Spinal cord (tissue), 10 donors: ENCODE results near the gene SFT2D3. TPM values are rescaled to one million over a fixed set of nuclear protein-coding genes. Genes with fewer than 3 reads are reported as not detected.

Experiments
- DNase-seq, 6 donors: peaks; one replicate each; pipeline versions ENCODE4 v3.0.0 to v3.0.0-alpha.2; 2013 to 2015; ENCODE audit warnings: low spot score in 6 of 6, low read depth in 4 of 6
- H3K27ac ChIP-seq: one replicate; pipeline ENCODE4 v1.5.1; 2013; ENCODE audit warnings: low read depth, low read length, control low read depth
- H3K27me3 ChIP-seq: one replicate; pipeline ENCODE4 v1.6.1; 2013; ENCODE audit warnings: low read length; ENCODE audit not compliant: control insufficient read depth, insufficient read depth
- H3K36me3 ChIP-seq: one replicate; pipeline ENCODE4 v1.6.1; 2013; ENCODE audit warnings: low read length; ENCODE audit not compliant: control insufficient read depth, insufficient read depth
- H3K4me1 ChIP-seq: one replicate; pipeline ENCODE4 v1.6.1; 2013; ENCODE audit warnings: low read length; ENCODE audit not compliant: control insufficient read depth, insufficient read depth
- H3K4me3 ChIP-seq: one replicate; pipeline ENCODE4 v1.5.1; 2013; ENCODE audit warnings: low read depth, low read length, control low read depth
- H3K9me3 ChIP-seq: one replicate; pipeline ENCODE4 v1.6.1; 2013; ENCODE audit warnings: low read length; ENCODE audit not compliant: control insufficient read depth, insufficient read depth
- WGBS: methylation state at CpG from one replicate; pipeline ENCODE4 v1.1.5; 2013; ENCODE audit warnings: missing lambda C conversion rate; ENCODE audit not compliant: insufficient coverage; 5-methylcytosine and 5-hydroxymethylcytosine counted together
- polyA plus RNA-seq, 2 donors: library from polyadenylated mRNA; unstranded; fragments of 120-200 nt; gene quantifications; one replicate each; pipeline ENCODE4 v1.2.1, GENCODE V29; 2013; ENCODE audit not compliant: insufficient read length in 2 of 2
- total RNA-seq, 2 donors: library from RNA; depleted of rRNA in 1 of 2; stranded (reverse); fragments of 120-200 nt in 1 of 2; fragments of >200 nt in 1 of 2; gene quantifications; one replicate each; pipeline versions ENCODE4 v1.2.3 to v1.2.4, GENCODE V29; 2013 to 2014
- donor health status: healthy.

The SFT2D3 gene
- total and polyA plus RNA-seq, 4 donors = 6.5 to 9.8 TPM; not detected in 2

GRCh38 chr2:127697482-127698180 is 3.7 kb upstream of the SFT2D3 start:
- Histone ChIP-seq H3K27me3 (no peaks in the 10 kb centered on the region), H3K36me3 (peaks cover 5% of the 10 kb centered on the region), H3K27ac (no peak overlapping the region), H3K4me1 (peaks cover 13% of the 10 kb centered on the region), H3K9me3 (no peaks in the 10 kb centered on the region), H3K4me3 (no peak overlapping the region)
- no peak for DNase-seq
- 92% methylated on average over 21 of the region's 21 CpGs for WGBS

GRCh38 chr2:127698553-127699355 is 2.5 kb upstream of the SFT2D3 start:
- no peaks in the 10 kb centered on the region for H3K27me3 ChIP-seq
- H3K9me3 ChIP-seq = no peaks in the 10 kb centered on the region
- H3K4me3 ChIP-seq = no peak overlapping the region
- peaks cover 5% of the 10 kb centered on the region for H3K36me3 ChIP-seq
- DNase-seq = no peak
- no peak overlapping the region for H3K27ac ChIP-seq
- H3K4me1 ChIP-seq = peaks cover 20% of the 10 kb centered on the region
- 91% methylated on average over 25 of the region's 27 CpGs for WGBS

GRCh38 chr2:127700527-127701192 is 637 bp upstream of the SFT2D3 start:
- Histone ChIP-seq H3K27me3 (no peaks in the 10 kb centered on the region), H3K9me3 (no peaks in the 10 kb centered on the region), H3K27ac (peak overlapping the region; percentile 95), H3K4me1 (peaks cover 23% of the 10 kb centered on the region), H3K36me3 (peaks cover 8% of the 10 kb centered on the region), H3K4me3 (peak overlapping the region; percentile 73)
- WGBS = 47% methylated on average over 9 of the region's 17 CpGs
- peak in 1 of 6 donors; percentile 1 for DNase-seq

GRCh38 chr2:127701651-127702394 is 526 bp downstream of the SFT2D3 start:
- DNase-seq = peak in 5 of 6 donors; percentile 24 to 87 (median 57)
- under 1% methylated on average over 108 of the region's 108 CpGs for WGBS
- Histone ChIP-seq H3K9me3 (no peaks in the 10 kb centered on the region), H3K4me1 (peaks cover 27% of the 10 kb centered on the region), H3K36me3 (peaks cover 17% of the 10 kb centered on the region), H3K4me3 (peak overlapping the region; percentile 73), H3K27me3 (no peaks in the 10 kb centered on the region), H3K27ac (peak overlapping the region; percentile 95)

- H3K9me3 ChIP-seq = no peaks in the 10 kb centered on the region
- H3K36me3 ChIP-seq = peaks cover 18% of the 10 kb centered on the region
- H3K4me3 ChIP-seq = peak overlapping the region; percentile 47
- no peak for DNase-seq
- peaks cover 27% of the 10 kb centered on the region for H3K4me1 ChIP-seq
- WGBS = 48% methylated on average over 10 of the region's 19 CpGs
- H3K27me3 ChIP-seq = no peaks in the 10 kb centered on the region
- H3K27ac ChIP-seq = peak overlapping the region; percentile 95
Measured at GRCh38 chr2:127702395-127703009, 1.2 kb downstream of the SFT2D3 start.

GRCh38 chr2:127703282-127703681 is 2.0 kb downstream of the SFT2D3 start:
- no peaks in the 10 kb centered on the region for H3K27me3 ChIP-seq
- DNase-seq = no peak
- H3K9me3 ChIP-seq = no peaks in the 10 kb centered on the region
- H3K4me3 ChIP-seq = no peak overlapping the region
- H3K27ac ChIP-seq = no peak overlapping the region
- H3K36me3 ChIP-seq = peaks cover 25% of the 10 kb centered on the region
- H3K4me1 ChIP-seq = peaks cover 32% of the 10 kb centered on the region
- 93% methylated on average over 5 of the region's 5 CpGs for WGBS

- no peaks in the 10 kb centered on the region for H3K9me3 ChIP-seq
- H3K4me1 ChIP-seq = peaks cover 38% of the 10 kb centered on the region
- DNase-seq = no peak
- peaks cover 34% of the 10 kb centered on the region for H3K36me3 ChIP-seq
- no peak overlapping the region for H3K4me3 ChIP-seq
- WGBS = 83% methylated on average over 3 of the region's 5 CpGs
- H3K27me3 ChIP-seq = no peaks in the 10 kb centered on the region
- H3K27ac ChIP-seq = no peak overlapping the region
Measured at GRCh38 chr2:127704641-127705390, 3.5 kb downstream of the SFT2D3 start.

GRCh38 chr2:127705391-127706065 is 4.2 kb downstream of the SFT2D3 start:
- no peak overlapping the region for H3K27ac ChIP-seq
- no peak for DNase-seq
- H3K36me3 ChIP-seq = peaks cover 40% of the 10 kb centered on the region
- no peaks in the 10 kb centered on the region for H3K27me3 ChIP-seq
- no peaks in the 10 kb centered on the region for H3K9me3 ChIP-seq
- WGBS = 100% methylated on average over 3 of the region's 5 CpGs
- H3K4me1 ChIP-seq = peaks cover 35% of the 10 kb centered on the region
- H3K4me3 ChIP-seq = no peak overlapping the region
